Adrenal gland (tissue), 5 donors: Measurements from ENCODE around the gene KCTD20.

ENCODE experiments used
- CTCF ChIP-seq, 6 experiments: fragments of 450-650 bp in 4 of 6; fragments of 200-600 bp in 2 of 6; sonication (generic) in 1 of 6; IDR thresholded peaks; 1 replicate in 5 of 6; 2 replicates in 1 of 6; pipeline versions ENCODE4 v1.5.1 to v1.8.0; 2016 to 2021; ENCODE audit warnings: antibody characterized with exemption in 6 of 6, mild to moderate bottlenecking in 2 of 6, moderate library complexity in 1 of 6
- POLR2A ChIP-seq, 2 donors: fragments of 450-650 bp; IDR thresholded peaks; one replicate each; pipeline ENCODE4 v1.6.1; 2017; ENCODE audit warnings: antibody characterized with exemption in 2 of 2, mild to moderate bottlenecking in 2 of 2, moderate library complexity in 1 of 2
- donor health status: DM: no; HTN: no; CAD: no.

DNA sequence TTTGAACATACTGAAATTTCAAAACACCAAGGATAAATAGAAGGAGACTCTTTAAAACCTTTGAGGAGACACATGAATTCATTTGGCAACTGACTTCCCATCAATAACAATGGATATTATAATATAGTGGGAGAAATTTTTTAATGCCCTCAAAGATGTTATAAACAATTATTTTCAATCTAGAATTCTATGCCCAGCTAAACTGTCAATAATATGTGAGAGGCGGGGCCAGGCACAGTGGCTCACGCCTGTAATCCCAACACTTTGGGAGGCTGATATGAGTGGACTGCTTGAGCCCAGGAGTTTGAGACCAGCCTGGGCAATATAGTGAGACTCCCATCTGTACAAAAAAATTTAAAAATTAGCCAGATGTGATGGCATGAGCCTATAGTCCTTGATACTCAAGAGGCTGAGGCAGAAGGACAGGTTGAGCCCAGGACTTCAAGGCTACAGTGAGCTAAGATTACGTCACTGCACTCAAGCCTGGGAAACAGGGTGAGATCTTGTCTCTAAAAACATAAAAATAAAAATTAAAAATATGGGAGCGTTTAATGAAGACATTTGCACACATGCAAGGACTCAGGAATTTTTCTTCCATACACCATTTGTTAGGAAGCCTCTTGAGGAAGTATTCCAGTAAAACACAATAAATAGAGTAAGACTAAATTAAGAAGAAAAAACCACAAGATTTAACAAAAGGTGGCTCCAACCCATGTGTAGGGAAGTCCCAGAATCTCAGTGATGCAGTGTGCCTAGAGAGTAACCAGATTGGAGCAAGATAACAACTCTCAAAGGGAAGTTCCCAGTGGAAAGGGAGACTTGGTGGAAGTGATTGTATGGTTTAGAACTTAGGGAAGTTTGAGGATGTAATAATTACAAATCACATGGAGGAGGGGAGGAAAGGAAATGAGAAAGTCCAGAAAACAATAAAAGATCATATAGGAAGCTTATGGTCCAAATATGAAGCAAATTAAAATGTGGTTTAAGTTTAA is 29.0 kb upstream of the KCTD20 start:
- TF ChIP-seq POLR2A (IDR thresholded peaks at IDR 0.05) = no peak
- TF ChIP-seq CTCF (IDR thresholded peaks at IDR 0.05) = no peak
